Measurements from ENCODE around the gene HES4.

HES4 gene

GRCh38 chr1:963746-964525, 36.0 kb downstream of the HES4 start:
- no peak for DNase-seq

GRCh38 chr1:963301-963651, 36.6 kb downstream of the HES4 start:
- DNase-seq, result no peak

- DNase-seq, result no peak
Observed at GRCh38 chr1:962381-963300, 37.3 kb downstream of the HES4 start.

GRCh38 chr1:961132-961669, 38.7 kb downstream of the HES4 start:
- no peak for DNase-seq

- DNase-seq, result peak in 1 of 2 donors; percentile 28
Observed at GRCh38 chr1:960363-961131, 39.4 kb downstream of the HES4 start, which contains the start of gene KLHL17. TSS of gene KLHL17 (plus strand) at chr1:960584. CDS start at chr1:960694, 110 bp downstream.

GRCh38 chr1:959731-960362, 40.0 kb downstream of the HES4 start:
- DNase-seq, result no peak

- DNase-seq, result peak; percentile 73 to 95
Observed at GRCh38 chr1:958823-959730, 40.8 kb downstream of the HES4 start, which contains the start of gene NOC2L. TSS of gene NOC2L (minus strand) at chr1:959256. CDS start at chr1:959240, 16 bp downstream.

GRCh38 chr1:956636-957035, 43.3 kb downstream of the HES4 start:
- DNase-seq, result no peak

- no peak for DNase-seq
Observed at GRCh38 chr1:955474-955873, 44.4 kb downstream of the HES4 start.

- DNase-seq, result no peak
Observed at GRCh38 chr1:954927-955326, 45.0 kb downstream of the HES4 start.

- no peak for DNase-seq
Observed at GRCh38 chr1:953524-954320, 46.2 kb downstream of the HES4 start.

- DNase-seq, result no peak
Observed at GRCh38 chr1:952603-953002, 47.3 kb downstream of the HES4 start.

GRCh38 chr1:952201-952600, 47.7 kb downstream of the HES4 start:
- DNase-seq, result no peak

- no peak for DNase-seq
Observed at GRCh38 chr1:951364-951763, 48.5 kb downstream of the HES4 start.

- no peak for DNase-seq
Observed at GRCh38 chr1:950881-951280, 49.0 kb downstream of the HES4 start.

- DNase-seq, result no peak
Observed at GRCh38 chr1:950268-950667, 49.6 kb downstream of the HES4 start.
